Cardiac fibroblast (primary cell): Measurements from ENCODE around the gene OPN1SW.

Source experiments
- DNase-seq, 2 donors: peaks; one replicate each; pipeline versions ENCODE4 v3.0.0 to v3.0.0-alpha.2; 2010; ENCODE audit warnings: low read depth in 2 of 2
- H3K4me3 ChIP-seq, 2 donors: replicated peaks in 1 of 2; 1 replicate in 1 of 2; 2 replicates in 1 of 2; pipeline ENCODE4 v1.5.1; 2011; ENCODE audit warnings: low read depth in 2 of 2, low read length in 2 of 2, mild to moderate bottlenecking in 2 of 2, moderate library complexity in 1 of 2
- CTCF ChIP-seq: IDR thresholded peaks from one replicate; pipeline ENCODE4 v1.5.1; 2011; ENCODE audit warnings: low read depth, mild to moderate bottlenecking, low read length, inconsistent platforms

The OPN1SW gene, protein sequence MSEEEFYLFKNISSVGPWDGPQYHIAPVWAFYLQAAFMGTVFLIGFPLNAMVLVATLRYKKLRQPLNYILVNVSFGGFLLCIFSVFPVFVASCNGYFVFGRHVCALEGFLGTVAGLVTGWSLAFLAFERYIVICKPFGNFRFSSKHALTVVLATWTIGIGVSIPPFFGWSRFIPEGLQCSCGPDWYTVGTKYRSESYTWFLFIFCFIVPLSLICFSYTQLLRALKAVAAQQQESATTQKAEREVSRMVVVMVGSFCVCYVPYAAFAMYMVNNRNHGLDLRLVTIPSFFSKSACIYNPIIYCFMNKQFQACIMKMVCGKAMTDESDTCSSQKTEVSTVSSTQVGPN

GRCh38 chr7:128775744-128776474, at the start of gene OPN1SW:
Gene OPN1SW (minus strand): TSS chr7:128775794. CDS start chr7:128775781, 13 bp downstream.
- no peak for TF ChIP-seq CTCF
- H3K4me3 ChIP-seq, result no peak within 1 kb of the TSS
- no peak for DNase-seq

DNA sequence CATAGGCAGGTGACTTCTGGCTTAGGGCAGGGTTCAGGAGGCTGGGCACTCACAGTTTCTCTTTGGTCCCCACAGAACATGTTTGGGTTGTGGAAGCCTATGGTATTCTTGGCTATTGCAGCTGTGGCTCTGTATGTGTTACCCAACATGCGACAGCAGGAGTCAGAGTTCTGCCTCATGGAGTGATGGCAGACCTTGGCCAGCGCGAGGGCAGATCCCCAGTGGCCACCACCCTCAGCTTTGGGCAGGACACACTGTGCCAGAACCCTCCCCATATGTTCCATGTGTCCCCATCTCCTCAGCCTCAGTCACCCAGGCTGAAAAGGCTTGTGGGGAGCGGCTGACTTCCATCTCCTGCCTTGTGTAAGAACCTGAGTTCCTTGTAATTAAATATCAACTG, 46.1 kb upstream of the OPN1SW start:
- TF ChIP-seq CTCF, result no peak
- no peak for DNase-seq
- no peak overlapping the region for H3K4me3 ChIP-seq

GRCh38 chr7:128818694-128819093, 43.1 kb upstream of the OPN1SW start:
- DNase-seq, result no peak
- TF ChIP-seq CTCF, result no peak
- H3K4me3 ChIP-seq, result no peak overlapping the region

GRCh38 chr7:128815289-128815942, 39.8 kb upstream of the OPN1SW start:
- no peak for DNase-seq

GRCh38 chr7:128814499-128814898, 38.9 kb upstream of the OPN1SW start:
- no peak for DNase-seq
- no peak overlapping the region for H3K4me3 ChIP-seq
- no peak for TF ChIP-seq CTCF

More at GRCh38 chr7:128815289-128815942, 39.8 kb upstream of the OPN1SW start:
- H3K4me3 ChIP-seq, result no peak overlapping the region
- no peak for TF ChIP-seq CTCF

GRCh38 chr7:128812514-128813168, 37.0 kb upstream of the OPN1SW start:
- DNase-seq, result peak; percentile 44 to 84
- H3K4me3 ChIP-seq, result no peak overlapping the region

More at GRCh38 chr7:128812514-128813168, 37.0 kb upstream of the OPN1SW start:
- TF ChIP-seq CTCF, result no peak
